Heart right ventricle (tissue), 16 donors: ENCODE measurements around the gene TNK2. TPM values are rescaled to one million over a fixed set of nuclear protein-coding genes. Genes with fewer than 3 reads are reported as not detected.

Source experiments
- ATAC-seq, 8 donors: fragments of 200-7000 bp; cut with Tn5 transposase; one replicate each; pipeline ENCODE4 v1.9.1; 2020; ENCODE audit warnings: mild to moderate bottlenecking in 8 of 8, moderate library complexity in 8 of 8, moderate number of reproducible peaks in 1 of 8
- DNase-seq, 2 donors: peaks; one replicate each; pipeline ENCODE4 v3.0.0-alpha.2; 2020
- H3K27ac ChIP-seq, 10 donors: fragments of 200-600 bp; sonication (generic) in 2 of 10; one replicate each; pipeline versions ENCODE4 v1.5.0 to v1.8.0; 2020 to 2022; ENCODE audit warnings: mild to moderate bottlenecking in 3 of 10
- H3K27me3 ChIP-seq, 7 donors: fragments of 200-600 bp; one replicate each; pipeline ENCODE4 v1.8.0; 2021 to 2022; ENCODE audit warnings: mild to moderate bottlenecking in 2 of 7
- H3K36me3 ChIP-seq, 9 donors: fragments of 200-600 bp; sonication (generic) in 1 of 9; one replicate each; pipeline versions ENCODE4 v1.5.0 to v1.8.0; 2020 to 2022; ENCODE audit warnings: mild to moderate bottlenecking in 2 of 9
- H3K4me1 ChIP-seq, 9 donors: fragments of 200-600 bp; sonication (generic) in 1 of 9; one replicate each; pipeline versions ENCODE4 v1.5.0 to v1.8.0; 2020 to 2022; ENCODE audit warnings: mild to moderate bottlenecking in 4 of 9
- H3K4me3 ChIP-seq, 10 donors: fragments of 200-600 bp; sonication (generic) in 2 of 10; one replicate each; pipeline versions ENCODE4 v1.5.0 to v1.8.0; 2020 to 2022; ENCODE audit warnings: mild to moderate bottlenecking in 7 of 10, moderate library complexity in 2 of 10
- H3K9me3 ChIP-seq, 11 donors: fragments of 200-600 bp in 10 of 11; sonication (generic) in 2 of 11; one replicate each; pipeline versions ENCODE4 v1.5.0 to v1.8.0; 2013 to 2022; ENCODE audit warnings: mild to moderate bottlenecking in 2 of 11, control low read depth in 1 of 11, moderate library complexity in 1 of 11
- WGBS, 2 donors: extraction: QIAGEN DNeasy Blood & Tissue Kit; methylation state at CpG; one replicate each; pipeline ENCODE4 v1.1.7; 2013; ENCODE audit warnings: inconsistent platforms in 1 of 2; 5-methylcytosine and 5-hydroxymethylcytosine counted together
- intact Hi-C, 10 donors: fragments of 100-400 bp; cut with DNase I; formaldehyde crosslinking; loops; one replicate each; pipeline versions ENCODE4 v1.11.1 to v1.14.2; 2022
- polyA plus RNA-seq, 2 donors: library from polyadenylated mRNA; stranded (reverse); fragments of 200-250 nt; gene quantifications; one replicate each; pipeline ENCODE4 v1.2.3, GENCODE V29; 2013
- total RNA-seq, 10 donors: library from RNA; stranded (reverse); fragmentation: NEBNext Ultra II Directional in 3 of 10; extraction: Animal tissue kit (Norgen Biotek cat#: 25700) in 3 of 10; gene quantifications; one replicate each; pipeline versions ENCODE4 v1.2.1 to v1.2.4, GENCODE V29; 2021 to 2023
- TF ChIP-seq, protein P1 (sequence below), 9 donors: fragments of 200-600 bp; sonication (generic) in 2 of 9; IDR thresholded peaks; one replicate each; pipeline versions ENCODE4 v1.5.0 to v1.8.0; 2021 to 2022; ENCODE audit warnings: antibody characterized with exemption in 9 of 9, mild to moderate bottlenecking in 5 of 9, moderate library complexity in 1 of 9
- donor health status: Arrhythmogenic right ventricular cardiomyopathy.
- donor health status: ischemic (EF 13 %, LVEDD 7.1; RV severe dilation, severe dysfunction).
- donor health status: healthy with polysubstance abuse.
- donor health status: DM: no; HTN: yes; CAD: no.
- donor health status: DM: no; HTN: no; CAD: no.
- donor health status: ischemic (EF 25% LVEDD 6.9; RV normal size, moderate dysfunction).
- donor health status: ischemic (EF 25% LVEDD 5.7; RV mildly dilated, moderate dysfunction).
- donor health status: healthy.
- donor health status: DM: yes; HTN: yes; CAD: no.
- donor health status: Ischemic cardiomyopathy.
- donor health status: ischemic (EF 35%, LVEDD 5.7; RV mildly dilated, moderate dysfunction).
- donor health status: nonischemic (EF 11% LVEDD 7.7; RV severe dilation, severe dysfunction).
- donor health status: DM: yes; HTN: yes; CAD: no.
- donor health status: PGD.
- donor health status: ischemic (EF 29% LVEDD 5.4; RV normal size, mild dysfunction).
- donor health status: nonischemic (EF 23%, LVEDD 6.1; RV moderate dilation, normal function).

Gene TNK2
- total and polyA plus RNA-seq, 12 donors, result 17.6 to 48.3 (median 32.5) TPM

DNA sequence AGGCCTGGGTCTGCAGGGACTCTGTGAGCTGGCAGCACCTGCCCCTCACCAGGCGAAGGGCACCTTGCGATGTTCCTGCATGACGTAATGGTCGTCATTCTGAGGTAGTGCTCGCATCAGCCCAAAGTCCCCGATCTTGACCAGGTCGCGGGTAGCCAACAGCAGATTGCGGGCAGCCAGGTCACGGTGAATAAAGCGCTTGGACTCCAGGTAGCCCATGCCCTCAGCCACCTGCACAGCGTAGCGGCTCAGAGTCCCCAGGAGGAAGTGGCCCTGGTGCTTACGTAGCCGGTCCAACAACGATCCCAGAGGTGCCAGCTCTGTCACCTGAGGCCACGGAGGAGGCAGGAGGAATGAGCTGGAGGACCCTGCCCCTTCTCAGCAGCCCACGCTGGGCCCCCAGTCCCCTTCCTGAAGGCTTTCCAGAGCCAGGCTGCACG, 26.3 kb downstream of the TNK2 start:
- Histone ChIP-seq H3K9me3 (no peaks in the 10 kb centered on the region), H3K36me3 (peaks cover 0 to 69% (median 12%) of the 10 kb centered on the region in 9 donors), H3K27me3 (no peaks in the 10 kb centered on the region), H3K27ac (no peak overlapping the region), H3K4me1 (peaks cover 17 to 27% (median 25%) of the 10 kb centered on the region in 9 donors), H3K4me3 (no peak overlapping the region)
- intact Hi-C loops, result no loop called here
- 96 to 97% methylated on average over 19 of the region's 19 CpGs for WGBS, 2 donors
- ATAC-seq (no peak), DNase-seq (no peak)
- TF ChIP-seq, protein P1, sequence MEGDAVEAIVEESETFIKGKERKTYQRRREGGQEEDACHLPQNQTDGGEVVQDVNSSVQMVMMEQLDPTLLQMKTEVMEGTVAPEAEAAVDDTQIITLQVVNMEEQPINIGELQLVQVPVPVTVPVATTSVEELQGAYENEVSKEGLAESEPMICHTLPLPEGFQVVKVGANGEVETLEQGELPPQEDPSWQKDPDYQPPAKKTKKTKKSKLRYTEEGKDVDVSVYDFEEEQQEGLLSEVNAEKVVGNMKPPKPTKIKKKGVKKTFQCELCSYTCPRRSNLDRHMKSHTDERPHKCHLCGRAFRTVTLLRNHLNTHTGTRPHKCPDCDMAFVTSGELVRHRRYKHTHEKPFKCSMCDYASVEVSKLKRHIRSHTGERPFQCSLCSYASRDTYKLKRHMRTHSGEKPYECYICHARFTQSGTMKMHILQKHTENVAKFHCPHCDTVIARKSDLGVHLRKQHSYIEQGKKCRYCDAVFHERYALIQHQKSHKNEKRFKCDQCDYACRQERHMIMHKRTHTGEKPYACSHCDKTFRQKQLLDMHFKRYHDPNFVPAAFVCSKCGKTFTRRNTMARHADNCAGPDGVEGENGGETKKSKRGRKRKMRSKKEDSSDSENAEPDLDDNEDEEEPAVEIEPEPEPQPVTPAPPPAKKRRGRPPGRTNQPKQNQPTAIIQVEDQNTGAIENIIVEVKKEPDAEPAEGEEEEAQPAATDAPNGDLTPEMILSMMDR (IDR thresholded peaks at IDR 0.05), result no peak

DNA sequence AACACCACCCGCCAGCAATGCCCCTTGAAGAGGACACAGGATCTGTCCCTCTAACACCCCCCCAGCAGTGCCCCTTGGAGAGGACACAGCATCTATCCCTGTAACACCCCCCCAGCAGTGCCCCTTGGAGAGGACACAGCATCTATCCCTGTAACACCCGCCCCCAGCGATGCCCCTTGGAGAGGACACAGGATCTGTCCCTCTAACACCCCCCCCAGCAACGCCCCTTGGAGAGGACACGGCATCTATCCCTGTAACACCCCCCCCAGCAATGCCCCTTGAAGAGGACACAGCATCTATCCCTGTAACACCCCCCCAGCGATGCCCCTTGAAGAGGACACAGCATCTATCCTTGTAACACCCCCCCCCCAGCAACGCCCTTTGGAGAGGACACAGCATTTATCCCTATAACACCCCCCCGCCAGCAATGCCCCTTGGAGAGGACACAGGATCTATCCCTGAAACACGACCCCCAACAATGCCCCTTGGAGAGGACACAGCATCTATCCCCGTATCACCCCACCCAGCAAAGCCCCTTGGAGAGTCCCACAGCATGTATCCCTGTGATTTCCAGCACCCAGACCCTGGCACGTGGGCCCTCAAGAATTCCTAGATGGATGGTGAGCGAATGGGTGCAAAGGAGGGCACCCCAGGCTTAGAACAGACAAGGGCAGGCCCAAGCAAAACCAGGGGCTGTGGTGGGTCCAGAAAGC, 26.9 kb downstream of the TNK2 start:
- no peak for ATAC-seq
- DNase-seq, result no peak
- Histone ChIP-seq H3K4me1 (peaks cover 14 to 21% (median 20%) of the 10 kb centered on the region in 9 donors), H3K27me3 (no peaks in the 10 kb centered on the region), H3K9me3 (no peaks in the 10 kb centered on the region), H3K4me3 (no peak overlapping the region), H3K36me3 (peaks cover 0 to 75% (median 12%) of the 10 kb centered on the region in 9 donors), H3K27ac (no peak overlapping the region)
- WGBS, 2 donors, result 95 to 97% methylated on average over 11 of the region's 12 CpGs
- TF ChIP-seq, protein P1 (IDR thresholded peaks at IDR 0.05), result no peak
- intact Hi-C loops, result no loop called here

DNA sequence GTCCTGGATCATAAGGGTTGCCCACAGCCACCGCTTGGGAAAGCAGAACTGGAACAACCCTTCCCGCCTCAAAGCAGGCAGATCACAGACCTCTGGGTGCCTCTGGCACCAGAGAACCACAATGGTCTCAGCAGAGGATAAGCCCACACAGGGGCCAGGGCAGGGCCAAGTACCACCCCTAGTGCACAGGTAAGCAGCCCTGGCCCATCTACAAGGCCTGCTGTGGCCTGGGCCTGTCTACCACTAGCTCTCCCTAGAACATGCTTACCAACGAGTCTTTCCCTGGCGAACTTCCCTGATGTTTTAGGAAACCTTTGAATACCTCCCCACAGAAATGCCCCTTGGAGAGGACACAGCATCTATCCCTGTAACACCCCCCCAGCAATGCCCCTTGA, 28.3 kb downstream of the TNK2 start:
- intact Hi-C loops, result no loop called here
- no peak overlapping the region for H3K27ac ChIP-seq
- H3K4me3 ChIP-seq, result no peak overlapping the region
- no peaks in the 10 kb centered on the region for H3K9me3 ChIP-seq
- TF ChIP-seq, protein P1 (IDR thresholded peaks at IDR 0.05), result no peak
- WGBS, 2 donors, result 91 to 97% methylated on average over 4 of the region's 4 CpGs
- no peak for DNase-seq
- no peak for ATAC-seq
- H3K36me3 ChIP-seq, result peaks cover 0 to 84% (median 12%) of the 10 kb centered on the region in 9 donors
- no peaks in the 10 kb centered on the region for H3K27me3 ChIP-seq
- peaks cover 2 to 7% (median 6%) of the 10 kb centered on the region in 9 donors for H3K4me1 ChIP-seq

DNA sequence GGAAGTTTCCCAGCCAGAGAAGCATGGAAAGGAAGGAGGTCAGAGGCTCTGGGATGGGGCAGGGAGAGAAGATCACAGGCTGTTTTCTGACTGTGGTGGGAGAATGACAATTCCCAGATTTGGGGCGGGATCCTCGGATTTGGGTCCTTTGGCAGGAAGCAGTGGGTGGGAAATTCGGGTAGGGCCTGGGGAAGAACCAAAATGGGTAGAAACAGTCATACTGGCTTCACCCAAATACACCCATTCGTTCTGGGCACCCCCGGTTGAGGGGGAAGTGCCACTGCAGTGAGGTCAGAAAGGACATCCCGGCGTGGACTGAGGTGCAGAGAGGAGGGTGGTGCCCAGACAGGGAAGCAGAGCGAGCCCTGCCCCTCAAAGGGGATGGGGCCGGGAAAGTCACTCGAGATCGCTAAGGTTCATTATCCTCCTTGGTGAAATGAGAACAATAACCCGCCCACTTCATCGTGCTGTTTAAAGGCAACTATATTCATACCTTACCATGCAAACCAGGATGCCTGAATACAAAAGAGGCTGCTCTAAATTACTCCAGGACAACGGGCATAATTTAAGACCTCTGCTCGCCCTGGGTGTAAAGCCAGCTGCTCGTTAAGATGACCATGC, 28.8 kb downstream of the TNK2 start:
- ATAC-seq (no peak), DNase-seq (no peak)
- peaks cover 0 to 79% (median 12%) of the 10 kb centered on the region in 9 donors for H3K36me3 ChIP-seq
- no peaks in the 10 kb centered on the region for H3K27me3 ChIP-seq
- no peak overlapping the region for H3K4me3 ChIP-seq
- H3K9me3 ChIP-seq, result no peaks in the 10 kb centered on the region
- 78 to 85% methylated on average over 16 of the region's 16 CpGs for WGBS, 2 donors
- TF ChIP-seq, protein P1 (IDR thresholded peaks at IDR 0.05), result no peak
- intact Hi-C loops, result no loop called here
- H3K4me1 ChIP-seq, result peaks cover 0 to 2% (median under 1%) of the 10 kb centered on the region in 9 donors
- no peak overlapping the region for H3K27ac ChIP-seq
